Cardiac muscle cell (in vitro differentiated cells and primary cell): ENCODE measurements around the gene CYP46A1. TPM values are rescaled to one million over a fixed set of nuclear protein-coding genes. Genes with fewer than 3 reads are reported as not detected.

Source experiments
- DNase-seq, 2 donors: peaks; one replicate each; pipeline versions ENCODE4 v3.0.0 to v3.0.0-alpha.2; 2010 to 2017; ENCODE audit warnings: low read depth in 1 of 2, low spot score in 1 of 2
- H3K27ac ChIP-seq: fragments of 200-600 bp; sonication (generic); 2 replicates; pipeline ENCODE4 v1.5.1; 2016
- H3K27me3 ChIP-seq: fragments of 200-600 bp; sonication (generic); 2 replicates; pipeline ENCODE4 v1.6.0; 2016; ENCODE audit warnings: control low read depth
- H3K36me3 ChIP-seq: fragments of 200-600 bp; sonication (generic); 2 replicates; pipeline ENCODE4 v1.5.1; 2016; ENCODE audit warnings: control low read depth
- H3K4me1 ChIP-seq: fragments of 200-600 bp; sonication (generic); 2 replicates; pipeline ENCODE4 v1.8.1; 2017; ENCODE audit warnings: low read depth, mild to moderate bottlenecking, mixed run types
- H3K4me3 ChIP-seq: fragments of 200-600 bp; sonication (generic); 2 replicates; pipeline ENCODE4 v1.5.1; 2016; ENCODE audit warnings: mild to moderate bottlenecking
- H3K9me3 ChIP-seq: fragments of 200-600 bp; sonication (generic); 2 replicates; pipeline ENCODE4 v1.5.1; 2017; ENCODE audit warnings: low read depth, mild to moderate bottlenecking, control low read depth
- CTCF ChIP-seq: IDR thresholded peaks from 2 replicates; pipeline ENCODE4 v1.5.1; 2012; ENCODE audit warnings: low read depth, mild to moderate bottlenecking, low read length
- polyA plus RNA-seq: library from polyadenylated mRNA; unstranded; fragments of >200 nt; fragmentation: Nextera tagmentation; extraction: Ambion mirVana; gene quantifications from 2 replicates; pipeline ENCODE4 v1.2.1, GENCODE V29; 2016
- total RNA-seq: library from RNA; depleted of rRNA; stranded (reverse); fragments of >200 nt; gene quantifications from 2 replicates; pipeline ENCODE4 v1.2.3, GENCODE V29; 2016

CYP46A1 gene
- total and polyA plus RNA-seq, 2 experiments from 2014 or later: 11.1 to 15.0 TPM

- no peak for TF ChIP-seq CTCF
- Histone ChIP-seq H3K9me3 (no peaks in the 10 kb centered on the region), H3K27me3 (peaks cover 5% of the 10 kb centered on the region), H3K36me3 (no peaks in the 10 kb centered on the region), H3K27ac (no peak overlapping the region), H3K4me1 (peaks cover 27% of the 10 kb centered on the region), H3K4me3 (no peak overlapping the region)
- DNase-seq: no peak
Measured at GRCh38 chr14:99733540-99734405, 49.7 kb downstream of the CYP46A1 start.

- H3K9me3 ChIP-seq: no peaks in the 10 kb centered on the region
- DNase-seq: no peak
- H3K4me1 ChIP-seq: peaks cover 30% of the 10 kb centered on the region
- H3K27me3 ChIP-seq: peaks cover 5% of the 10 kb centered on the region
- no peaks in the 10 kb centered on the region for H3K36me3 ChIP-seq
- H3K4me3 ChIP-seq: no peak overlapping the region
- H3K27ac ChIP-seq: no peak overlapping the region
- no peak for TF ChIP-seq CTCF
Measured at GRCh38 chr14:99734406-99735051, 50.4 kb downstream of the CYP46A1 start.

DNA sequence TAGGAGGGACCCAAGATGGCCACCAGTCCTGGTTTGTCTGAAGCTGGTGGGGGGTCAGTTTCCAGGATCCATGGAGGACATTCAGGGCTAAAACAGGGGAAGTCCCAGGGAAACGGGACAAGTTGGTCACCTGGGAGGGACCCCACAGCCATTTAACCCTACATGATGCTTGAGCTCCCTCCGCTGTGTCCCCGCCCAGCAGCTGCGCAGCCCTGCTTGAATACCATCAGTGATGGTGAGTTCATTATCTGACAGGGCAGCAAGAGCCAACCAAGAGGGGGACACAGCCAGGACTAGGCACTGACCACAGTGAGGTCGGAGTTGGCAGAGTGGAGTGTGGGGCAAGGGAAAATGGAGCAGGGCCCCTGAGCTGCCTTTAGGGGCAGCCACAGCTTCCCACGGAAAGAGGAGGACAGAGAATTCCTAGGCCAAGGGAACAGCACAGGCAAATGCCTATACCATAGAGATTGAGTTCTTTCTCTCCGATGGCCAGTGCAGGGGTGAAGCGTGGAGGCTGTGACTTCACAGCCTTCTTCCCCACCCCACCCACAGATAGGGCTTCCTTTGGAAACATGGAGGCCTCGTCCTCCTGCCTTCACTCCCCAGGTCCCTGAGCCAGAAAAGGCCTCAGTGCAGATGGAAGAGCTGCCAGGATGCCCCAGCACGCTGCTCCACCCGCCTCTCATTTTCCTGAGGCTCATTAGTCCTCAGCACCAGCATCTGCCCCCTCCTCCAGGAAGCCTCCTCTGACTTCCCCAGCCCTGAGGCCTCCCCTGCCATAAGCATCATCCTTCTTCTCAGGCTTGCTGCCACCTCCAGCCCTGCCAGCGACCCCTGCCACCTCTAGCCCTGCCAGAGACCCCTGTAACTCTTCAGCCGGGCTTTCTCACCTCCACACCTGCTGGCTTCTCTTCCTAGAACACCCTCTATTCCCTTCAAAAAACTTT, 51.4 kb downstream of the CYP46A1 start:
- Histone ChIP-seq H3K27me3 (peaks cover 7% of the 10 kb centered on the region), H3K4me3 (no peak overlapping the region), H3K27ac (no peak overlapping the region), H3K36me3 (no peaks in the 10 kb centered on the region), H3K9me3 (no peaks in the 10 kb centered on the region), H3K4me1 (peaks cover 30% of the 10 kb centered on the region)
- TF ChIP-seq CTCF: no peak
- no peak for DNase-seq

DNA sequence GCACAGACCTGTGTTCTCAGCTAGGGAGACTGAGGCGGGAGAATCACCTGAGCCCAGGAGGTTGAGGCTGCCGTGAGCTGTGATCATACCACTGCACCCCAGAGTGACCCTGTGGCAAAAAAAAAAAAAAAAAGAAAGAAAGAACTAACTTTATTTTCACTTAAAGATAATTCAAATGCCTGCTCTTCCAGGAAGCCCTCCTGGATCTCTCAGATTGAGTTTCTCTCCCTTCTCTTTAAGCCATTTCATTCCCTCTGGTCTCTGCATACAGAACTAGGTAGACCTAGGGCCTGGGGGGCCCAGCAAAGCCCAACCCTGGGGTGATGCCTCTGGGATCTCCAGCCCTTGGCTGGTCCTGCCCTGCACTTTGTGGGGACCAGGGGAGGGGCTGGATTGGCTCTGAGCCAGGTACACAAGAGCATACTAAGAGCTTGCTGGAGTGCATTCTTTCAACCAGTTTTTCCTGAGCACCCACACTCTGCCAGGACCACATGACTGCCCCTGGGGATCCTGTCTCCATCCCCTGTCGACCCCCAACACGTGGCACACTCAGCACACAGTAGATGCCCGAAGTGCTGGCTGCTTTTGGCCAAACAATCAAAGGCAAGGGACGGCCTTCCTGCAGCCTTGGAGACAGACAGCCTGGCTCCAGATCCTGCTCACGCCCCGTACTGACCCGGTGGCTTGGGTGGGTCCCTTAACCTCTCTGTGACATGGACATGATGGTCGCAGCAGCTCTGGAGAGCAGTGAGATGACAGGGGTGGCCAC, 52.7 kb downstream of the CYP46A1 start:
- no peaks in the 10 kb centered on the region for H3K9me3 ChIP-seq
- H3K4me3 ChIP-seq: no peak overlapping the region
- H3K4me1 ChIP-seq: peaks cover 25% of the 10 kb centered on the region
- H3K27ac ChIP-seq: peak overlapping the region; percentile 42
- DNase-seq: peak in 1 of 2 donors; percentile 44
- no peaks in the 10 kb centered on the region for H3K36me3 ChIP-seq
- H3K27me3 ChIP-seq: peaks cover 16% of the 10 kb centered on the region
- no peak for TF ChIP-seq CTCF
